HepG2 (cell line): ENCODE results near the gene MRPL28. TPM values are rescaled to one million over a fixed set of nuclear protein-coding genes. Genes with fewer than 3 reads are reported as not detected.

Experiments used
- ATF7-NPFF ChIP-seq: sonication (generic); formaldehyde crosslinking; IDR thresholded peaks from 2 replicates; pipeline ENCODE4 v1.8.1; 2023; ENCODE audit warnings: mild to moderate bottlenecking, low read depth, missing genetic modification reagents, moderate library complexity
- FOSL1 ChIP-seq: sonication (generic); formaldehyde crosslinking; IDR thresholded peaks from 2 replicates; pipeline ENCODE4 v1.9.0; 2021; ENCODE audit warnings: missing genetic modification reagents, borderline replicate concordance
- FOSL2 ChIP-seq: sonication (generic); formaldehyde crosslinking; IDR thresholded peaks from 2 replicates; pipeline ENCODE4 v1.4.0; 2020; ENCODE audit warnings: missing genetic modification reagents
- IRX3 ChIP-seq: sonication (generic); formaldehyde crosslinking; IDR thresholded peaks from 2 replicates; pipeline ENCODE4 v1.8.1; 2023; ENCODE audit warnings: mild to moderate bottlenecking, low read depth, missing genetic modification reagents, borderline replicate concordance
- KDM3A ChIP-seq: IDR thresholded peaks from 2 replicates; pipeline ENCODE4 v1.6.1; 2018; ENCODE audit warnings: low read depth, missing compliant biosample characterization
- MED13 ChIP-seq: sonication (generic); formaldehyde crosslinking; IDR thresholded peaks from 2 replicates; pipeline ENCODE4 v1.5.0; 2020; ENCODE audit warnings: missing genetic modification reagents
- PAX8 ChIP-seq: sonication (generic); formaldehyde crosslinking; IDR thresholded peaks from 2 replicates; pipeline ENCODE4 v1.8.0; 2022; ENCODE audit warnings: mild to moderate bottlenecking, missing genetic modification reagents, borderline replicate concordance
- SAP130 ChIP-seq: IDR thresholded peaks from 2 replicates; pipeline ENCODE4 v1.6.1; 2016; ENCODE audit warnings: low read depth
- ZBTB4 ChIP-seq: sonication (generic); formaldehyde crosslinking; IDR thresholded peaks from 2 replicates; pipeline ENCODE4 v1.4.0; 2020; ENCODE audit warnings: missing genetic modification reagents, mild to moderate bottlenecking, borderline replicate concordance
- ZFP82 ChIP-seq: sonication (generic); formaldehyde crosslinking; IDR thresholded peaks from 2 replicates; pipeline ENCODE4 v1.5.1; 2020; ENCODE audit warnings: mild to moderate bottlenecking, missing genetic modification reagents, borderline replicate concordance
- ZNF235 ChIP-seq: sonication (generic); formaldehyde crosslinking; IDR thresholded peaks from 2 replicates; pipeline ENCODE4 v1.8.1; 2023; ENCODE audit warnings: mild to moderate bottlenecking, missing genetic modification reagents, borderline replicate concordance
- ZNF296 ChIP-seq: sonication (generic); formaldehyde crosslinking; conservative IDR thresholded peaks from 2 replicates; pipeline ENCODE4 v1.5.0; 2020; ENCODE audit warnings: mild to moderate bottlenecking, missing genetic modification reagents
- ZNF326 ChIP-seq: sonication (generic); formaldehyde crosslinking; IDR thresholded peaks from 2 replicates; pipeline ENCODE4 v1.4.0; 2020; ENCODE audit warnings: missing genetic modification reagents, borderline replicate concordance
- ZNF546 ChIP-seq: sonication (generic); formaldehyde crosslinking; conservative IDR thresholded peaks from 2 replicates; pipeline ENCODE4 v1.8.1; 2023; ENCODE audit warnings: mild to moderate bottlenecking, missing genetic modification reagents
- ZNF569 ChIP-seq: sonication (generic); formaldehyde crosslinking; IDR thresholded peaks from 2 replicates; pipeline ENCODE4 v1.5.0; 2020; ENCODE audit warnings: mild to moderate bottlenecking, missing genetic modification reagents, moderate library complexity, borderline replicate concordance
- ZNF598 ChIP-seq: sonication (generic); formaldehyde crosslinking; IDR thresholded peaks from 2 replicates; pipeline ENCODE4 v1.5.1; 2020; ENCODE audit warnings: mild to moderate bottlenecking, missing genetic modification reagents, borderline replicate concordance
- ZNF761 ChIP-seq: sonication (generic); formaldehyde crosslinking; conservative IDR thresholded peaks from 2 replicates; pipeline ENCODE4 v1.4.0; 2020; ENCODE audit warnings: mild to moderate bottlenecking, missing genetic modification reagents
- ZNF772 ChIP-seq: sonication (generic); formaldehyde crosslinking; IDR thresholded peaks from 2 replicates; pipeline ENCODE4 v1.5.0; 2020; ENCODE audit warnings: mild to moderate bottlenecking, missing genetic modification reagents
- ZSCAN29 ChIP-seq: sonication (generic); formaldehyde crosslinking; conservative IDR thresholded peaks from 2 replicates; pipeline ENCODE4 v1.4.0; 2020; ENCODE audit warnings: mild to moderate bottlenecking, missing genetic modification reagents
- polyA plus RNA-seq, 8 experiments: library from polyadenylated mRNA; depleted of rRNA in 3 of 8; stranded (reverse) in 7 of 8; unstranded in 1 of 8; fragments of >200 nt; fragmentation: Illumina TruSeq in 4 of 8; extraction: Trizol in 4 of 8; gene quantifications; 2 replicates each; pipeline versions ENCODE4 v1.2.1 to v1.2.3, GENCODE V29; 2011 to 2016; ENCODE audit warnings: low read depth in 4 of 8, missing spikeins in 1 of 8, mixed read lengths in 1 of 8; ENCODE audit not compliant: insufficient read depth in 1 of 8
- total RNA-seq, 5 experiments: library from RNA; depleted of rRNA; stranded (reverse); fragments of >200 nt; fragmentation: Illumina TruSeq; extraction: Trizol; gene quantifications; 2 replicates each; pipeline ENCODE4 v1.2.3, GENCODE V29; 2016; ENCODE audit warnings: low read depth in 1 of 5
- TF ChIP-seq, protein P1 (sequence below): sonication (generic); formaldehyde crosslinking; IDR thresholded peaks from 2 replicates; pipeline ENCODE4 v1.4.0; 2020; ENCODE audit warnings: missing genetic modification reagents, borderline replicate concordance
- TF ChIP-seq, protein P2 (sequence below): sonication (generic); formaldehyde crosslinking; IDR thresholded peaks from 2 replicates; pipeline ENCODE4 v1.5.1; 2020; ENCODE audit warnings: mild to moderate bottlenecking, missing genetic modification reagents, moderate library complexity

MRPL28 gene
- total and polyA plus RNA-seq, 2 of the 13 experiments (the other 11 are each of a cell fraction or from before 2014, with no cell fraction given), result 114 to 135 TPM

DNA sequence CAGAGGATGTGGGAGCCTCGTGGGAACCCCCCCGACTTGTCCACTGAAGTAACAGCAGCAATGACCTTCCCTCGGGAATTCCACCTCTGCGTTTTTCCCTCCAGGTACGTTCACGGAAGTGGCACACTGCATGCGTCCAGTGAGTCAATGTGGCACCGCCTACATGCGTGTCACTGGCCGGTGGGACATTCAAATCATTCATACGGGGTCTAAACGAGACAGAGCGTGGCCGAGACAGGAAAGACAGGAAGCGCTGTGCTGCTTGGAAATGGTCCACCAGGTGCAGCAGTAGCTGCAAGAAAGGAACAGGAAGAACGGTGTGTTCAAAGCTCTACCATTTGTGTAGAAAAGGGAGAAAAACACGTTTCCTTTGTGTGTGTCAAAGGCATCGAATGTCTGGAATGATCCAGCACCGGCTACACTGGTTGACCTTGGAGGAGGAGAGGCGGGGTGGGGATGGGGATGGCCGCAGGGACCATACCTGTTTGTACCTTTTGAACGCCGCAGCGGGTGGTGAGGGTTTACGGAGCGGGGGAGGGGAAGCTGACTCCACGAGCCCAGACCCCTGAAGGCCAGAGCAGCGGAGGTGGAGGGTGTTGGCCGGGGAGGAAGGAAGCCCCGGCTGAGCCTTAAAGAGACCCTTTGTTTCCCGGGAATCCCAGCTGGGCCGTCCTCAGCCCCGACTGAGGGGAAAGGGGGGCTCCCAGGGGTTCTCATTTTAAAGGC lies 13.2 kb upstream of the MRPL28 start (continued):
- TF ChIP-seq ZBTB4 (peak; percentile 35; the same call in 1 of the 2 replicates), ZNF546 (no peak), KDM3A (CRISPR knock-in tag) (no peak), FOSL1 (CRISPR knock-in tag) (no peak), ZNF569 (CRISPR knock-in tag) (no peak), FOSL2 (CRISPR knock-in tag) (peak; percentile 39; the same call in 1 of the 2 replicates), ZSCAN29 (CRISPR knock-in tag) (no peak), IRX3 (CRISPR knock-in tag) (no peak), ZNF761 (CRISPR knock-in tag) (no peak), SAP130 (CRISPR knock-in tag) (no peak), PAX8 (no peak), ZFP82 (CRISPR knock-in tag) (no peak), ZNF235 (CRISPR knock-in tag) (no peak), MED13 (CRISPR knock-in tag) (no peak), ZNF772 (CRISPR knock-in tag) (no peak), ZNF326 (CRISPR knock-in tag) (no peak), ZNF296 (CRISPR knock-in tag) (no peak), ATF7-NPFF (CRISPR knock-in tag) (no peak), ZNF598 (CRISPR knock-in tag) (no peak)
- TF ChIP-seq, protein P1, sequence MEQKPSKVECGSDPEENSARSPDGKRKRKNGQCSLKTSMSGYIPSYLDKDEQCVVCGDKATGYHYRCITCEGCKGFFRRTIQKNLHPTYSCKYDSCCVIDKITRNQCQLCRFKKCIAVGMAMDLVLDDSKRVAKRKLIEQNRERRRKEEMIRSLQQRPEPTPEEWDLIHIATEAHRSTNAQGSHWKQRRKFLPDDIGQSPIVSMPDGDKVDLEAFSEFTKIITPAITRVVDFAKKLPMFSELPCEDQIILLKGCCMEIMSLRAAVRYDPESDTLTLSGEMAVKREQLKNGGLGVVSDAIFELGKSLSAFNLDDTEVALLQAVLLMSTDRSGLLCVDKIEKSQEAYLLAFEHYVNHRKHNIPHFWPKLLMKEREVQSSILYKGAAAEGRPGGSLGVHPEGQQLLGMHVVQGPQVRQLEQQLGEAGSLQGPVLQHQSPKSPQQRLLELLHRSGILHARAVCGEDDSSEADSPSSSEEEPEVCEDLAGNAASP, result no peak
- TF ChIP-seq, protein P2, sequence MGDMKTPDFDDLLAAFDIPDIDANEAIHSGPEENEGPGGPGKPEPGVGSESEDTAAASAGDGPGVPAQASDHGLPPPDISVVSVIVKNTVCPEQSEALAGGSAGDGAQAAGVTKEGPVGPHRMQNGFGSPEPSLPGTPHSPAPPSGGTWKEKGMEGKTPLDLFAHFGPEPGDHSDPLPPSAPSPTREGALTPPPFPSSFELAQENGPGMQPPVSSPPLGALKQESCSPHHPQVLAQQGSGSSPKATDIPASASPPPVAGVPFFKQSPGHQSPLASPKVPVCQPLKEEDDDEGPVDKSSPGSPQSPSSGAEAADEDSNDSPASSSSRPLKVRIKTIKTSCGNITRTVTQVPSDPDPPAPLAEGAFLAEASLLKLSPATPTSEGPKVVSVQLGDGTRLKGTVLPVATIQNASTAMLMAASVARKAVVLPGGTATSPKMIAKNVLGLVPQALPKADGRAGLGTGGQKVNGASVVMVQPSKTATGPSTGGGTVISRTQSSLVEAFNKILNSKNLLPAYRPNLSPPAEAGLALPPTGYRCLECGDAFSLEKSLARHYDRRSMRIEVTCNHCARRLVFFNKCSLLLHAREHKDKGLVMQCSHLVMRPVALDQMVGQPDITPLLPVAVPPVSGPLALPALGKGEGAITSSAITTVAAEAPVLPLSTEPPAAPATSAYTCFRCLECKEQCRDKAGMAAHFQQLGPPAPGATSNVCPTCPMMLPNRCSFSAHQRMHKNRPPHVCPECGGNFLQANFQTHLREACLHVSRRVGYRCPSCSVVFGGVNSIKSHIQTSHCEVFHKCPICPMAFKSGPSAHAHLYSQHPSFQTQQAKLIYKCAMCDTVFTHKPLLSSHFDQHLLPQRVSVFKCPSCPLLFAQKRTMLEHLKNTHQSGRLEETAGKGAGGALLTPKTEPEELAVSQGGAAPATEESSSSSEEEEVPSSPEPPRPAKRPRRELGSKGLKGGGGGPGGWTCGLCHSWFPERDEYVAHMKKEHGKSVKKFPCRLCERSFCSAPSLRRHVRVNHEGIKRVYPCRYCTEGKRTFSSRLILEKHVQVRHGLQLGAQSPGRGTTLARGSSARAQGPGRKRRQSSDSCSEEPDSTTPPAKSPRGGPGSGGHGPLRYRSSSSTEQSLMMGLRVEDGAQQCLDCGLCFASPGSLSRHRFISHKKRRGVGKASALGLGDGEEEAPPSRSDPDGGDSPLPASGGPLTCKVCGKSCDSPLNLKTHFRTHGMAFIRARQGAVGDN (CRISPR knock-in tag), result peak; percentile 48
